Measurements from ENCODE around the gene PKN3. TPM values are rescaled to one million over a fixed set of nuclear protein-coding genes. Genes with fewer than 3 reads are reported as not detected.

Gene PKN3
- total RNA-seq, 2 experiments from 2014 or later = 0.95 to 1.9 TPM

GRCh38 chr9:128683340-128684064 is 18.8 kb upstream of the PKN3 start:
- Mint-ChIP-seq H3K27me3 (no peaks in the 10 kb centered on the region), H3K4me1 (ENCODE audit: low read depth) (peaks cover 49% of the 10 kb centered on the region), H3K36me3 (ENCODE audit: low read depth) (peaks cover 12% of the 10 kb centered on the region), H3K4me3 (peak overlapping the region; percentile 95), H3K27ac (peak overlapping the region; percentile 91), H3K9me3 (no peaks in the 10 kb centered on the region)
- Histone ChIP-seq H3K4me1 (ENCODE audit: insufficient read depth, low read length) (peaks cover 56% of the 10 kb centered on the region), H3K27ac (ENCODE audit: low read depth in 1 of 2, low read length in 2 of 2) (peak overlapping the region; percentile 52 to 53), H3K4me3 (ENCODE audit: low read length) (peak overlapping the region; percentile 75), H3K36me3 (ENCODE audit: insufficient read depth, low read length) (no peaks in the 10 kb centered on the region), H3K27me3 (ENCODE audit: control insufficient read depth in 1 of 2, insufficient read depth in 2 of 2, low read length in 2 of 2) (no peaks in the 10 kb centered on the region), H3K9me3 (ENCODE audit: control insufficient read depth in 1 of 2, insufficient read depth in 1 of 2, low read length in 2 of 2) (no peaks in the 10 kb centered on the region)
- ATAC-seq (ENCODE audit: poor library complexity) = no peak
- peak in 4 of 14 experiments; percentile 33 to 61 (median 50) for DNase-seq
- POLR2A ChIA-PET = interaction anchor here (0.7 to 2.3 kb wide), 6 partner anchors 14 to 135 kb away, joined by 3 to 16 read pairs (median 6); partner anchors contain the start of genes DYNC2I2, ENDOG and ZDHHC12
- CTCF ChIA-PET = interaction anchor here (1.0 kb wide), 1 partner anchor 21 kb away, joined by 3 read pairs; no protein-coding TSS in a partner anchor
- TF ChIP-seq, protein P1, sequence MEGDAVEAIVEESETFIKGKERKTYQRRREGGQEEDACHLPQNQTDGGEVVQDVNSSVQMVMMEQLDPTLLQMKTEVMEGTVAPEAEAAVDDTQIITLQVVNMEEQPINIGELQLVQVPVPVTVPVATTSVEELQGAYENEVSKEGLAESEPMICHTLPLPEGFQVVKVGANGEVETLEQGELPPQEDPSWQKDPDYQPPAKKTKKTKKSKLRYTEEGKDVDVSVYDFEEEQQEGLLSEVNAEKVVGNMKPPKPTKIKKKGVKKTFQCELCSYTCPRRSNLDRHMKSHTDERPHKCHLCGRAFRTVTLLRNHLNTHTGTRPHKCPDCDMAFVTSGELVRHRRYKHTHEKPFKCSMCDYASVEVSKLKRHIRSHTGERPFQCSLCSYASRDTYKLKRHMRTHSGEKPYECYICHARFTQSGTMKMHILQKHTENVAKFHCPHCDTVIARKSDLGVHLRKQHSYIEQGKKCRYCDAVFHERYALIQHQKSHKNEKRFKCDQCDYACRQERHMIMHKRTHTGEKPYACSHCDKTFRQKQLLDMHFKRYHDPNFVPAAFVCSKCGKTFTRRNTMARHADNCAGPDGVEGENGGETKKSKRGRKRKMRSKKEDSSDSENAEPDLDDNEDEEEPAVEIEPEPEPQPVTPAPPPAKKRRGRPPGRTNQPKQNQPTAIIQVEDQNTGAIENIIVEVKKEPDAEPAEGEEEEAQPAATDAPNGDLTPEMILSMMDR (IDR thresholded peaks at IDR 0.05) = no peak
- intact Hi-C loops (cut with DNase I, micrococcal nuclease) = no loop called here

DNA sequence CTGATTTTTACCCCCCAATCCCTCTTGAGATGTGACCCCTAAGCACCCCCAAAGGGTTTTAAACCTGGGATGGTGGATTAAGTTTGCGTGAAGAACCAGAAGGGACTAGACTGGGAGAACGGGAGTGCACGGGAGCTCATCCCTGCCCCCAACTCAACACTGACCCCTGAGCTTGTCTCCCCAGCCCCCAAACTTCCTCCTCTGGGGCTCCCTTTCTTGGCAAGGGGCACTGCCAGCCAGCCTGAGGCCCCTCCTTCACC is 18.3 kb upstream of the PKN3 start:
- intact Hi-C loops (cut with DNase I, micrococcal nuclease) = no loop called here
- Histone ChIP-seq H3K9me3 (ENCODE audit: control insufficient read depth in 1 of 2, insufficient read depth in 1 of 2, low read length in 2 of 2) (no peaks in the 10 kb centered on the region), H3K4me3 (ENCODE audit: low read length) (peak overlapping the region; percentile 75), H3K4me1 (ENCODE audit: insufficient read depth, low read length) (peaks cover 58% of the 10 kb centered on the region), H3K27me3 (ENCODE audit: control insufficient read depth in 1 of 2, insufficient read depth in 2 of 2, low read length in 2 of 2) (no peaks in the 10 kb centered on the region), H3K27ac (ENCODE audit: low read depth in 1 of 2, low read length in 2 of 2) (peak overlapping the region; percentile 52 to 53), H3K36me3 (ENCODE audit: insufficient read depth, low read length) (no peaks in the 10 kb centered on the region)
- Mint-ChIP-seq H3K4me1 (ENCODE audit: low read depth) (peaks cover 49% of the 10 kb centered on the region), H3K27me3 (no peaks in the 10 kb centered on the region), H3K9me3 (no peaks in the 10 kb centered on the region), H3K36me3 (ENCODE audit: low read depth) (peaks cover 13% of the 10 kb centered on the region), H3K4me3 (peak overlapping the region; percentile 95), H3K27ac (peak overlapping the region; percentile 91)
- ATAC-seq (ENCODE audit: poor library complexity) = no peak
- CTCF ChIA-PET = interaction anchor here (2.3 to 2.5 kb wide), 2 partner anchors 18 to 135 kb away, joined by 7 read pairs; partner anchors contain the start of genes ENDOG and PKN3
- POLR2A ChIA-PET = interaction anchor here (0.7 to 2.3 kb wide), 7 partner anchors 13 to 135 kb away, joined by 3 to 16 read pairs (median 5); partner anchors contain the start of genes DYNC2I2, ENDOG, PKN3 and ZDHHC12
- TF ChIP-seq, protein P1 (IDR thresholded peaks at IDR 0.05) = no peak
- DNase-seq = no peak

GRCh38 chr9:128684325-128685199 is 17.7 kb upstream of the PKN3 start:
- H3K27ac ChIP-seq (ENCODE audit: low read depth in 1 of 2, low read length in 2 of 2) = peak overlapping the region; percentile 52 to 71
- H3K27me3 ChIP-seq (ENCODE audit: control insufficient read depth in 1 of 2, insufficient read depth in 2 of 2, low read length in 2 of 2) = no peaks in the 10 kb centered on the region
- peak; percentile 53 to 86 (median 68) for DNase-seq
- peaks cover 58% of the 10 kb centered on the region for H3K4me1 ChIP-seq (ENCODE audit: insufficient read depth, low read length)
- Mint-ChIP-seq H3K4me1 (ENCODE audit: low read depth) (peaks cover 49% of the 10 kb centered on the region), H3K4me3 (peak overlapping the region; percentile 95), H3K27me3 (no peaks in the 10 kb centered on the region), H3K27ac (peak overlapping the region; percentile 91), H3K9me3 (no peaks in the 10 kb centered on the region), H3K36me3 (ENCODE audit: low read depth) (peaks cover 13% of the 10 kb centered on the region)
- intact Hi-C loops (cut with DNase I, micrococcal nuclease) = loop anchor here in 1 of 2 experiments (5.0 kb wide), 2 partner anchors 37 to 38 kb away; partner anchors contain the start of gene ZDHHC12
- H3K9me3 ChIP-seq (ENCODE audit: control insufficient read depth in 1 of 2, insufficient read depth in 1 of 2, low read length in 2 of 2) = no peaks in the 10 kb centered on the region
- CTCF ChIA-PET = interaction anchor here (2.3 to 2.5 kb wide), 2 partner anchors 17 to 134 kb away, joined by 7 read pairs; partner anchors contain the start of genes ENDOG and PKN3
- H3K36me3 ChIP-seq (ENCODE audit: insufficient read depth, low read length) = no peaks in the 10 kb centered on the region
- TF ChIP-seq, protein P1 (IDR thresholded peaks at IDR 0.05) = no peak
- POLR2A ChIA-PET = interaction anchor here (0.7 to 2.3 kb wide), 7 partner anchors 13 to 134 kb away, joined by 3 to 16 read pairs (median 5); partner anchors contain the start of genes DYNC2I2, ENDOG, PKN3 and ZDHHC12
- peak overlapping the region; percentile 75 for H3K4me3 ChIP-seq (ENCODE audit: low read length)
- ATAC-seq (ENCODE audit: poor library complexity) = peak; percentile 50

All from CD4-positive, alpha-beta T cell (primary cell).